COLO668 (cell line): ENCODE measurements around the gene DPYSL4.
"Not testable (repeated sequence)": the region's sequence is repeated elsewhere in the genome, so short reads cannot be mapped to it uniquely, and the experiment has no call there.

Experiments used
- DNase-seq: peaks from one replicate; lab custom pipeline; 2025; ENCODE audit not compliant: unreplicated experiment; lab: John Stamatoyannopoulos, UW

Gene DPYSL4

GRCh38 chr10:132149271-132149670, 37.5 kb upstream of the DPYSL4 start:
- DNase-seq = no peak

GRCh38 chr10:132149917-132150316, 36.8 kb upstream of the DPYSL4 start:
- DNase-seq = no peak

GRCh38 chr10:132150777-132151176, 36.0 kb upstream of the DPYSL4 start:
- no peak for DNase-seq

GRCh38 chr10:132151286-132151950, 35.3 kb upstream of the DPYSL4 start:
- DNase-seq = no peak

- DNase-seq = no peak
These were observed 34.7 kb upstream of the DPYSL4 start for GRCh38 chr10:132151951-132152505.

- no peak for DNase-seq
These were observed 33.7 kb upstream of the DPYSL4 start for GRCh38 chr10:132152896-132153580.

- DNase-seq = no peak
These were observed 33.0 kb upstream of the DPYSL4 start for GRCh38 chr10:132153616-132154217.

- no peak for DNase-seq
These were observed 32.3 kb upstream of the DPYSL4 start for GRCh38 chr10:132154440-132154839.

GRCh38 chr10:132154931-132155330, 31.8 kb upstream of the DPYSL4 start:
- DNase-seq = no peak

GRCh38 chr10:132155723-132156381, 30.9 kb upstream of the DPYSL4 start:
- no peak for DNase-seq

- no peak for DNase-seq
These were observed 30.4 kb upstream of the DPYSL4 start for GRCh38 chr10:132156382-132156781.

GRCh38 chr10:132157101-132157500, 29.6 kb upstream of the DPYSL4 start:
- no peak for DNase-seq

GRCh38 chr10:132158122-132158741, 28.5 kb upstream of the DPYSL4 start:
- DNase-seq = no peak

- DNase-seq = no peak
These were observed 27.9 kb upstream of the DPYSL4 start for GRCh38 chr10:132158823-132159222.

GRCh38 chr10:132159302-132160230, 27.2 kb upstream of the DPYSL4 start:
- not testable (repeated sequence) for DNase-seq

GRCh38 chr10:132160231-132160630, 26.5 kb upstream of the DPYSL4 start:
- DNase-seq = not testable (repeated sequence)

GRCh38 chr10:132160834-132161622, 25.7 kb upstream of the DPYSL4 start:
- DNase-seq = not testable (repeated sequence)

- DNase-seq = peak; percentile 32
These were observed 24.7 kb upstream of the DPYSL4 start for GRCh38 chr10:132162021-132162531.
